Stimulated activated naive CD8-positive, alpha-beta T cell treated with anti-CD3 and anti-CD28 coated beads, Interleukin-15, Interleukin-2, amounts not matched to agents 100 U/mL and 50 U/mL, for 24 hours (primary cell): ENCODE measurements around the gene TRABD.

Experiments used
- ATAC-seq: fragments of 150-1000 bp; cut with Tn5 transposase; one replicate; pipeline ENCODE4 v1.10.0; 2021
- DNase-seq: peaks from one replicate; pipeline ENCODE4 v3.0.0; 2021

TRABD gene

DNA sequence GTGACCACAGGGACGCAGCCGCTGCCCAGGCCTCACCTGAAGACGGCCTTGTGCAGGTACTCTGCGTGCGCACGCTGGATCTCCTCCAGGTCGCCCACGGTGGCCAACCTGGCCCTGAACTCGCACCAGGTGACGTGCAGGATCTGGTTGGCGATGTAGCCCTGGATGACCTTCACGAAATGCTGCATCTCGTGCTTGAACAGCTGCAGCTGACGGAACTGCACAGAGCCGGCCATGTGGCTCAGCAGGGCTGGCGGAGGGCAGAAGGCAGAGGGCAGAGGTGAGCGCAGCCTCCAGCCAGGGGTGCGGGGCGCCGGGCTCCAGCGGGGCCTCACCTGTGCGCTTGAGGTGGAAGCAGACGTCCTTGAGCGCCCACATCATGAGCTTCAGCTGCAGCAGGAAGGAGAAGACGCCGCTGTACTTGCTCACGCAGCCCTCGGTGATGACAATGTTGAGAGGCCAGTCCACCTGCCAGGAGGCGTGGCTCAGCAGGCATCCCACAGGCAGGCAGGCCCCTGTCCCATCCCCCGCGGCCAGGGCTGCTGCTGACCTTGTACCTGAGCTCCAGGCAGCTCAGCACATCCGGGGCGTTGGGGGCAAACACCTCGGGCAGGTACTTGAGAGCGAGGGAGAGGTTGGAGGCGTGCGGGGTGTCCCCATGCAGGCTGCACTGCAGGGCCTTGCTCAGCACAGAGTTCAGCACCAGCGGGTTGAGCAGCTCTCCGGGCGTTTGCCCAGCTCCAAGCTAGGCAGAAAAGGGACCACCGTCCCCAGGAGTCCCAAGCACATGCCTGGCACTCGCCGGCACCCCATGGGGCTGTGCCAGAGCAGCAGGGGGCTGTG lies 32.7 kb downstream of the TRABD start:
- ATAC-seq (no peak), DNase-seq (no peak)

DNA sequence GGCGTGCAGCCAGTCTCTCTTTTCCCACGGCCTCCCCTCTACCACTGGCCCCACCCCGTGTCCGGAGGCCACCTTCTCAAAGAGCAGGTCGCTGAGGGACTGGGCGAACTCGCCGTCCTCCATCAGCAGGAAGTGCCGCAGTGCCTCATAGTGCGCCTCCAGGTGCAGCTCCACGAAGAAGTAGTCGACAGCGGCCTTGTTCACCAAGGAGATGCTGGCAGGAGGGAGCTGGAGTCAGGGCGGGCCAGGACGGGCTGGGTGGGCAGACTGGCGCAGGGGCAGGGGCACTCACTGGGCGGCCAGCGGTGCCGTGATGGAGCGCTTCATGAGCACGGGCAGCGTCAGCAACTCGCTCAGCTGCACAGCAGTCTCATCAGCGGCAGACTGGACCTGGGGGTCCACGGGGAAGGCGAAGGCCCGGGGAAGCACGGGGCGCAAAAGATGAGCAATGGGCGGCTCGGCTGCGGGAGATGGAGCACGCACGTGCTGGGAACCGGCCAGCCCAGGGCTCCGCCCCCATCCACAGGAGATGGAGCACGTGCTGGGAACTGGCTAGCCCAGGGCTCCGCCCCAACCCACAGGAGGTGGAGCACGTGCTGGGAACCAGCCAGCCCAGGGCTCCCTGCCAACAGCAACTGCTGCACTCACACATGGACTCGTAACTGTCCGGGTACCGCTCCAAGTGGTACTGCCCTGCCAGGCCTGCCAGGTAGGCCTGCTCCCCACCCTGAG lies 33.4 kb downstream of the TRABD start:
- DNase-seq: no peak
- ATAC-seq: peak; percentile 11

DNA sequence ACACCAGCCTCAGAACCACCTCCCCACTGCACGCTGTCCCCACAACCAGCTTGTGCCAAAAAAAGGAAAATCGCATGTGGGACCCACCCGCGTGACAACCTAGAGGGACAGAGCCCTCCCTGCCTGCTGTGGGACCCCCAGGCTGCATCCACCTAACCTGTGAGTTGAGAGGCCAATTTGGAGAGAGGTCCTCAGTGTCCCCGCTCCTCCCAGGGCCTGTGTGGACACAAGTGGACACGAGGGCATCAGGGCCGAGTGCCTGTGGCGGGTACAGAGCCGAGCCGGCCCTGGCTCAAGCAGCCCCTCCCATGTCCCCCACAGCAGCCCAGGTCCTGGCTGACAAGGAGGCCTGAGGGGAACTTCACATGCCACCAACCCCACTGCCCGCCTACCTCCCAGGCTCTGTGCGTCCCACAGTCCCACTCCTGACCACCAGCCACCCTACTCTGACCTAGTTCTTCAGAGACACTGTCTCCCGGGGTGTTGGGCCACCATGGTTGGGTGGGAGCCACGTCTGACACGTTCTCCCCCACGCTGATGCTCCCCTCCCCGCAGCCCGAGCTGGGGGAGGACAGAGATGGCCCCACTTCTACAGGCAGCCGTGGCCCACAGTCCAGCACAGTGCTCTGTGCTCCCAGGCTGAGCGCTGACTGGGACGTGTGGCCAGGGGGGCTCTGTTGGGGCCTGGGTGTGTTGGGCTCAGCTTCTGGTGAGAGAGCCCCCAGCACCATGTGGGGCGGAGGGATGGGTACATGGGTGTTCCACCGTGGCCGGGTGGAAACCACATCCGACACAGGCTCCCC lies 34.3 kb downstream of the TRABD start:
- ATAC-seq (no peak), DNase-seq (no peak)

DNA sequence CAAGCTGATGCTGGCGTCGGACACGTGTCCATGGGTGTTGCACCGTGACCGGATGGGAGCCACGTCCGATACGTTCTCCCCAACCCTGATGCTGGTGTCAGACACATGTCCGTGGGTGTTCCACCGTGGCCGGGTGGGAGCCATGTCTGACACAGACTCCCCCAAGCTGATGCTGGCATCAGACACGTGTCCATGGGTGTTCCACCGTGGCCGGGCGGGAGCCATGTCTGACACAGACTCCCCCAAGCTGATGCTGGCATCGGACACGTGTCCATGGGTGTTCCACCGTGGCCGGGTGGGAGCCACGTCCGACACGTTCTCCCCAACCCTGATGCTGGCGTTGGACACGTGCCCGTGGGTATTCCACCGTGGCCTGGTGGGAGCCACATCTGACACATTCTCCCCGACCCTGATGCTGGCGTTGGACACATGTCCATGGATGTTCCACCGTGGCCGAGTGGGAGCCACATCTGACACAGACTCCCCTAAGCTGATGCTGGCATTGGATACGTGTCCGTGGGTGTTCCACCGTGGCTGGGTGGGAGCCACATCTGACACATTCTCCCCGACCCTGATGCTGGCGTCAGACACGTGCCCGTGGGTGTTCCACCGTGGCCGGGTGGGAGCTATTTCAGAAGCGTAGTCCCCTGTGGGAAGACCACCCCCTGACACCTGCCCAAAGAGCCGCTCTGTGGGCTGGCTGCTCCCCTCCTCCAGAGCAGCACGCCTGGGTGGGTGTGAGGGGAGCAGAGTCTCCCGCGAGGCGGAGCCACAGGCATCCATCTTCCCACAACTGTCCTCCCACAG lies 35.1 kb downstream of the TRABD start:
- DNase-seq (no peak), ATAC-seq (no peak)

DNA sequence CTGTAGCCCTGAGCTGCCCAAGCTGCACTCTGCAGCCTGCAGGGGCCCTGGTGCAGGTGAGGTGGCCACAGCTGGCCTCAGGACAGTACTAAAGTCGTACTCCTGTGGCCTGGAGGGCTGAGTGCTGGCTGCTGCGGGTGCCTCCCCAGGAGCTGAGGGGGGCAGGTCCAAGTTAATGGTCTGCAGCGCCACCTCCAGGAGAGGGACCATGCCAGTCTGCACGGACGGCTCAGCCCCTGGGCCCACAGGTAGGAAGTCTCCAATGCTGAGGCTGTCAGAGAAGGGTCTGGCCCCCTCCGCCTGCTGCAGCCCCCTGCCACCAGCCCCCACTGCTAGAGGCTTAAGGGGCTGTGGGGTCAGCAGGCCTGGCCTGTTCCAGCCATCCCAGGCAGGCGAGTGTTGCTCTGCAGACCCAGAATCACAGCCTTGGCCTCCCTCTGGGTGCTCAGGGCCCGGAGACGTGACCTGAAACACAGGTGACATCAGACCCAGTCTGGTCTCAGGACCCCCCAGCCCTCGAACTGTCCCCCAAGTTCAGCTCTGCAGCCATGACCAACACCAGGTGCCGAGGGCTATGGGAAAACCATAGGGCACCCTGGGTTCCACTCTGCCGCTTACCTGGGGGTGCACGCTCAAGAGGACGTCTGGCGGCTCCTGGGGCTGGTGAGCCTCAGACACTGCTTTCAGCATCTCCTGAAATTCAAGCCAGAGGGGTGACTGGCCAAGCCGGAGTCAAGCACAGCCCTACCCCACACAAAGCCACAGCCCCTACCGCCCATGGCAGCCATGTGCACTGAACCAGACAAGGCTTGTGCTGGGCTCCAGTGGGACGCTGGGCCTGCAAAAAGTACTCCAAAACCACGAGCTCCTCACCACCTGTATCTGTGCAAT lies 35.9 kb downstream of the TRABD start:
- ATAC-seq (no peak), DNase-seq (no peak)

DNA sequence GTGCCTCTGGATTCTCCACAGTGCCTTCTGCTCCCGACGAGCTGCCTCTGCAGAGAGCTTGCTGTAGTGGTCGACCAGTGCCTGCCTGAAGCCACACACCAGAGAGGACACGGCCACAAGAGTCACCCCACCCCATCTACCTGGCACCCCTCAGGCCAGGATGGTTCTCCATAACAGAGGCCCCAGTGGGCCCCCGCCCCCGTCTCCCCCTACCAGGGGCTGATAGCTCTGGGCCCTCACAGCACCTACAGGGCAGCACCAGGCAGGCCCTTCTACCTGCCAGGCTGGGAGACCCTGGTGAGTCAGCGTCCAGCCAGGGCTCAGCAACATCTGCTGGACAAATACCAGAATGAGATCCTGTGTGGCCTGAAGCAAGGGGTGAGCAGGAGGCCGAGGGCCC lies 36.8 kb downstream of the TRABD start:
- no peak for ATAC-seq
- no peak for DNase-seq

DNA sequence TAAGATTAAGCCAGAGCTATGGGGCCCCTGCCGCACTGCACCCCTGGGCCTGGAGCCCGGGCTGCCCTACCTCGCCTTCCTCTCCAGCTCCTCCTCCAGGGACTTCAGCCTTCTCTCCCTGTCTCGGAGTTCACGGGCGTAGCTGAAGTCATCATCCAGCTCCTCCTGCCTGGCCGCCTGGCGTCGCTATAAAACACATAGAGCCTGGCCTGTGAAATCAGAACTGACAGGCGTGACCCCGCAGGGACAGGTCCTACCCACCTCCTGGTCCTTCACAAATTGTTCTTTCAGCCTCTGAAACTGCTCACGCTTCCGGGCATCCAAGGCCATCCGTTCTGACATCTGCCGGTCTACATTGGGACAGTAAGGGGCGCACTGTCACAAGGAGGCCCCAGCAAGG lies 38.4 kb downstream of the TRABD start:
- DNase-seq (no peak), ATAC-seq (no peak)

DNA sequence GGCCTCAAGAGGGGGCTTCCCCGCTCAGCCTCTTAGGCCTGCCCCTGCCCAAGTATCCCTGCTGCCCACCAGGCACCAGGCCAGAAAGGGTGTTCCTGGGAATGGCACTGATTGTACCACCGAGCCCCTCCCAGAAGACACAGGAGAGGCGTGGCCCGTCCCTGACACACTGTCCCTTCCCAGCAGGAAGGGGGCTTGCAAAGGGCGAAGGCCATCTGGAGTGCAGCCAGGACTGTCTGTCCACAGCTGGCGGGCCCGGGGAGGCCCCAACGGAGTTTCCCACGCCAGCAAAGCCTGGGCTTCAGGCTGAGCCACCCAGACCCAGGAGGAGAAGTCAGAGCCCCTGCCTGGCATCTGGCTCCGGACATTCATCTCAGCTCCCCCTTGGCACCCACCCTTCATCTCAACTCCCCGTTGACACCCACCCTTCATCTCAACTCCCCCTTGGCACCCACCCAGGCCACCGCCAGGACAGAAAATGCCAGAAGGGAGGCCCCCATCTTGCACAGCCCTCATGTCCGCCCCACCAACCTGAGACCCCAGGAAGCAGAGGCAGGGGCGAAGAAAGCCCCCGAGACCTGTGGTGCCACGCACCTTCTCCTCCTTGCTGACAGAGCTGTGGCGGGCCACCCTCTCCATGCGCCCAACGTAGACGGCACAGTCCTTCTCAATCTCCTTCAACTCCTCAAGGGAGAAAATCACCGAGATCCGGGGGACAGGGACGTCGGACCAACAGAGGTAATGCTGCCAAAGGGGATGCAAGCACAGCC lies 39.7 kb downstream of the TRABD start:
- no peak for ATAC-seq
- DNase-seq: no peak

DNA sequence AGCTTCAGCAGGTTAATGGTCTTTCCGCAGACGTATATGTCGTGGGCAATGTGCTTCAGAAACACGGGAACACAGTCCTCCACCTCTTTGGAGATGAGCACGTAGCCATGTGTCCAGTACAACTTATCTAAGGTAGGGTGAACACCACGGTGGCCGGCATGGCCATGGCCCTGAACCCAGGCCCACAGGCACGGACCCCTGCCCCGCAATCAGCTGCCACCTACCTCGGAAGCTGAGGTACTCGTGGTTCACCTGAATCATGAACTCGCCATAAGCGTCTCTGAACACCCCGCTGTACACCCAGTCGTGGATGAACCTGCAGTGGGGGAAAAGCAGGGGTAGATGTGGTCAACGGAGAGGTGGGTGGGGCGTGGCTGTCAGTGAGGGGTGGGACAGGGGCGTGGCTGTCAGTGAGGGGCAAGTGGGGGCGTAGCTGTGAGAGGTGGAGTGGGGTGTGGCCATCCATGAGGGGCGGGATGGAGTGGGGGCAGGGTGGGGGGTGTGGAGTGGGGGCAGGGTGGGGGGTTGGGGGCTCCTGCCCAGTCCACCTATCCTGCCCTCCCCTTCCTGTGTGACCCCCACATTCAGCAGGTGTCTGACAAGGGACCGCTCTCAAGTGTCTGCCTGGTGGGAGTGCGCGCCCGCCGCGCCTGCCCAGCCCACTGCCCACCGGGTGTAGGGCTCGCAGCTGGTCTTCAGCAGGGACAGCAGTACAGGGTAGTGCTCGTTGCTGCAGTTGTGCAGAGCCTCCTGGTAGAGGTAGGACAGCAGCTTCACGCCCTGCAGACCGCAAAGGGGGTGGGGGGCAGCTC lies 40.6 kb downstream of the TRABD start:
- DNase-seq (no peak), ATAC-seq (no peak)

DNA sequence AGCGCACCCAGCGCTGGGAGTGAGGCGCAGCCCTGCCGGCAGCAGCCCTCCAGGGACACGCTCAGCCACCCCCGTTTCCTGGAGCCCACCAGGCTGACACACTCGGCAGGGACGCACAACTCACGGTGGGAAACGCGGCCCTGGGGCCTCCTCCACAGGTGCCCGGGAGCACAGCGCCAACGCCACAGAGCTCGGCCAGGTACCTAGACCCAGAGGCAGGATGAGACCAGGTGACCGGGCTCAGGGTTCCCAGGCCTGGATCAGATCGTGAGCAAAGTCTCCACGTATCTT lies 41.1 kb downstream of the TRABD start:
- ATAC-seq: no peak
- no peak for DNase-seq

DNA sequence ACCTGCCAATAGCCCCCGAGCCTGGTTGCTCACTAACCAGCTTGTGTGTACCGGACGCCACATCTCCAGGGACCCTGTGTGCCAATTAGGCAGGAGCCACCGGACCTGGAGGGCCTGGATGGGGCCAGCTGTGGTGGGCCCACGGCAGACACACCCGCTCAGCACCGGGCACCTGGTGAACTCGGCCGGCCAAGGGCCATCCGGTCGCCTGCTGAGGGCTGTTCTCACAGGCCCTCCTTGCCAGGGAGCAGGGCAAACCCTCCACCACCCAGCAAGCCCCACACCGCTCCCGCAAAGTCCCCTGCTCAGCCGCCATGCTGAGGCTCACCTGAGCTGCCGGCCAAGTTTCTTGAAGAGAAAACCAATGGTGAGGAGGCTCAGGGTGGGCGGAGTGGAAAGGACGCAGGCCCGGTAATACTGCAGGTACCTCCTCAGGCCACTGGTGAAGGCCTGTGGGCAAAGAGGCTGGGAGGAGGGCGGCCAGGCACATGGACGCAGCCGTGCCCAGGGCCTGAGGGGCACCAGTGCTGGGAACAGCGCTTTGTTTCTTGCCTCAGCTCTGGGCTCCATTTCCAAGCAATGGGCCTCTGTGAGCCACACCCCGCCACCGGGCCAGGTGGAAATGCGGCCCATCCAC lies 42.0 kb downstream of the TRABD start:
- ATAC-seq: no peak

DNA sequence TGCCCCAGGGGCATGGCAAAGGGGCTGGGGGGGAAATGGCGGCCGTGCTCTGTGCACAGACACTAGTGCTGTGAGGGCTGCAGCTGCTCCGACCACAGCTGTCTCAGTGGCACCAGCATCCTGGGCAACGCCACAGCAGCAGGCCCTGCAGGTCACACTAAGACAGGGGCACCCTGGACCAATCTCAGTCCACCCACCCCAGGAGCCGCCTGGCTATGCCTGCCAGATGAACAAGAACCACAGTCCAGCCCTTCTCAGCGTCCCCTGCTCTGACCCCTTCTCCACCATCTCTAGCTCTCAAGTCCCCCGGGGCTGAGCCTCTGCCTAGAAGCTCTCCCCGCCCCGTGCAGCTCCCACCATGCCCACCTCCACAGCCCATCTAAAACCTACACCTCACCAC lies 42.7 kb downstream of the TRABD start:
- DNase-seq (no peak), ATAC-seq (no peak)

More for the DNA sequence above, 42.0 kb downstream of the TRABD start:
- no peak for DNase-seq

DNA sequence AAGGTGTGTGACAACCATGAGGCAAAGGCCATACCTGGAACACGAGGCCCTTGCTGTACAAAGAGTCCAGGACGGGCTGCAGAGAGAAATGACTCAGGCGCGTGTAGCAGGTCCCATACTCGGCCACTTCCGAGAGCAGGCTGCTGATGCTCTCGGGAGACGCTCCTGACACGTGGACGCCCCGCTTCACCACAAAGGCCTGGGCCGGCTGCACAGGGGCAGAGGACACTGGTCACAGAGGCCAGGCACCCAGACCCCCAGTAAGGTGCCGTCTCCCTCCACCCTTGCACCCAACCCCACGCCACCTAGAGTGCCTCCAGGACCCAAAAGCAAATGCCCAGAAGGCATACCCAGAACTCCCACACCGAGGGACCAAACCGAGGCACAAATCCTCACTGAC lies 43.7 kb downstream of the TRABD start:
- ATAC-seq: no peak
- DNase-seq: no peak

DNA sequence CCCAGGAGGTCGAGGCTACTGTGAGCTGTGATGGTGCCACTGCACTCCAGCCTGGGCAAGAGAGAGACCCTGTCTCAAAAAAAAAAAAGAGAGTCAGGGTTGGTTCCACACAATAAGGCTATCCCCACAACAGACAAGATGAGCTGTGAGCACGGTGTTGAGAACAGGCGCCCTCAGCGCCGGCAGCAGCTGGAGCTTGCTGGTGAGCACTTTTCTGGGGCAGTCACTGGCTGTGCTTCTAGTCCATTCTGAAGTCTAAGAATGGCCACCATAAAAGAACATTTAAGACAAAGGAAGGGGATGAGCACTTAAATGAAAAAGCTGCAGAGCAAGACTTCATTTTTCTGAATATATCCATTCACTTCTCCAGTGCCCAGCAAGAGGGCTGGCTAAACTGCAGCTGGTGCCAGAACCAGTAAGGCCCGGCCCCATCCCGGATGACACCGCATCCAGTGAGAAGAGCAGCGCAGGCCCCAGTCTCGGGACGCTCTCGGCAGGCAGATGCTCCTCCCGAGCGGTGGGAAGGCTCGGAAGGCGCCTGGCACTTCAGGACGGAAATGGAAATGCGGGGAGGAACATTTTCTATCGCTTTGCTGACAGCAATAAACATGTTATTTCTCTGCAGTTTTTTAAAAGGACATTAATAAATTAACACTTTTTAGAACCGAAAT lies 46.9 kb downstream of the TRABD start:
- DNase-seq (no peak), ATAC-seq (no peak)

DNA sequence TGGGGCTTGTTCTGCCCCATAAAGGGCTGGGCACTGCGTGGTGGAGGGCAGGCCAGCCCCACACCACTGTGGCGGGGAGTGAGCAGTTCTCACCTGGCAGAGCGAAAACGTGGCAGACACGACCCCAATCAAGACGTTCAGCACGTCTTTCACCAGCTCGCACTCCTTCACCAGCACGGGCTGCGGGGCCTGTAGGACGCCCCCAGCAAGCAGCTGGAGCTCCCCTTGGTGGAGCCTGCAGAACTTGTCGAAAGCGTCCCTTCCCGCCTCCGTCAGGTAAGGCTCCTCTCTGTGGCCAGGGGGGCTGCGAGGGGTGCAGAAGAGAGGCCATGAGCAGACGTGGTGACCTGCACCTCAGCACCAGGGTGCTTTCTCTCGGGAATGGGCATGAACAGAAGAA lies 47.5 kb downstream of the TRABD start:
- no peak for ATAC-seq
- DNase-seq: no peak

DNA sequence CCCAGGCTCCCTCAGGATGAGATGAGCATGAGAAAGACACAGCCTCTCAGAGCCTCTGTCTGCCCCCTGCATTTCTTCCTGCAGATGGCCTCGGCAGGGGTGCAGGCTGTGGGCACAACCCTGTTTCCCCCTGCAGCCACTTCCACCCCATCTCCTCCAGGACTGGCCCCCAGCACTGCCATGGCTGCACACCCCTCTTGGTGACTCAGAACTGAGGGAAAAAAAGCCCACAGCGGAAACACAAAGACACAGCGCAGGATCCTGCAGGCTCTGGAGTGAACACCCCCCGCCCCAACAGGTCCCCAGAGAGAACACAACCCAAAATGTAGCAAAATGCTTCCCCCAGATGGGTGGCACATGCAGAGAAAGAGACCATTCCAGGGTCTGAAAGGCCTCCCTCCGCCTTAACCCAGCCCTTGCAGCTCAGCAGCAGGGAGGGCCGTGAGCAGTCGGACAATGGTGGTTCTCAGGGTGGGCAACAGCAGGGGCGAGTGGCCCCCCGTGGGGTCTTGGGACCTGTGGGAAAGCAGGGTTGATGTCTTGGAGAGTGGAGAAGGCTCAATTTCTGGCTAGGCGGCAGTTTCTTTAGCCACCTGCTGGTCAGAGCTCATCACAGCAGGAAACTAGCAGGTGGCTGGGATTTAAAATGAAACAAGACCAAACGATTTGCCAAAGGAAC lies 51.2 kb downstream of the TRABD start:
- DNase-seq (no peak), ATAC-seq (no peak)

DNA sequence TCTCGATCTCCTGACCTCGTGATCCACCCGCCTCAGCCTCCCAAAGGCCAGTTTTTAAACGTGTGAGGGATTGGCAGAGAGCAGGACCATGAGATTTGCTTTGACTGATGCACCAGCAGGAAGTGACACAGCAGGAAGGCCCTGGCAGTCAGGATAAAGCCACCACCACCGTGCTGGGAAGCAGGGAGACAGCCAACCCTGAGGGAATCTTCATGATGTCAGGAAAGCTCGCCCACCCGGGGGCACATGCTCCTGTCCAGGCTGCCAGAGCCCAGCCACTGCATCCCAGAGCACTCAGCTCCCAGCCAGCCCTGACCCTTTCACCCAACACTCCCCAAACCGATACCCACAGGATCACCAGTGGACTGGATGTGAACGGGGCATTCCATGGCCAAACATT lies 53.0 kb downstream of the TRABD start:
- DNase-seq (no peak), ATAC-seq (no peak)

DNA sequence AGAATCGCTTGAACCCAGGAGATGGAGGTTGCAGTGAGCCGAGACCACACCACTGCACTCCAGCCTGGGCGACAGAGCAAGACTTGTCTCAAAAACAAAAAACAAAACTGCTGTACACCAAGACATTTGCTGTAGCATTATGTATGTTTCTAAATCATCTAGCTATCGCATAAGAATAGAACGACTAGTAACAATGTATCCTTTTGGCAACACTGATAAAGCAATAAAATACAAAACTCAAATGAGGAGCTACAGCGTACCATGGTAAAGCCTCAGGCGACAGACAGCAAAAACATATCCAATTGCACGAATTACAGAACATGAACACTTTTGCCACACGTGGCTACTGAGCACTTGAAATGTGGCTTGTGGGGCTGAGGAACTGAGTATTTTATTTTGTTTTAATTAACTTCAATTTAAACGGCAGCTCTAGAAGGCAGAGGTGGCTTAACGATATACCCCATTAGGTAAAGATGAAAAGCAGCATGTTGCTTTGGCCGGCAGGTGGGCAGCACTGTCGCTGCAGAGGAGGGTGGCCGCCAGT lies 56.8 kb downstream of the TRABD start:
- ATAC-seq (no peak), DNase-seq (no peak)
